Fibroblast of skin of back (primary cell): ENCODE results near the gene BTRC.
"Not testable (repeated sequence)": the region's sequence is repeated elsewhere in the genome, so short reads cannot be mapped to it uniquely, and the experiment has no call there.

Experiments
- DNase-seq: peaks from one replicate; pipeline ENCODE4 v3.0.0-alpha.2; 2013

BTRC gene

DNA sequence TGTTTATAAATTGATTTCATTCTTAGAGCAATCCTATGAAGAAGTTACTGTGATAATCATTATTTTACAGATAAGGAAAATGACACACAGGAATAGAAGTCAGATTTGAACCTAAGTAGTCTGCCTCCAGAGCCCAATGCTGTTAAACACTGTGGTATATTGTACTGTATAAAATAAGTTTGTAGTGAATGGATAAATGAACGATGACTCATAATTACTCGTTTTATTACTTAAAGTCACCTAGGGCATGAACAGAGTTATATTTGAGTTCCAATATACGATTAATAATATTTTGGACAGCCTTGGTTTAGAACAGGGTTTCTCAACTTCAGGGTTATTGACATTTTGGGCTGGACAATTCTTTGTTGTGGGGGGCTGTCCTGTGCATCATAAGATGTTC, 7.8 kb upstream of the BTRC start:
- DNase-seq, result no peak

DNA sequence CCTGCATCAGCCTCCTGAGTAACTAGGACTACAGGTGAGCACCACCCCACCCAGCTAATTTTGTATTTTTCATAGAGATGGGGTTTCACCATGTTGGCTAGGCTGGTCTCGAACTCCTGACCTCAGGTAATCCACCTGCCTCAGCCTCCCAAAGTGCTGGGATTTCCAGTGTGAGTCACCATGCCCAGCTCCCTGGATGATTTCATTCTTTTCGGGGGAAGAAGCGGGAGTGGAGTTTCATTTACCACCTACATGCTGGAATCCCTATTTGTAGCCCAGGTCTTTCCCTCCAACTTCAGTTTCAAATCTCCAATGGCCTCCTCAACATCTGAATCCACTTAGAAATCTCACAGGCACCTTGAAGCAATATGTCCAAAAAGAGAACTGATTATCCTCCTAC, 2.9 kb upstream of the BTRC start:
- DNase-seq, result no peak

DNA sequence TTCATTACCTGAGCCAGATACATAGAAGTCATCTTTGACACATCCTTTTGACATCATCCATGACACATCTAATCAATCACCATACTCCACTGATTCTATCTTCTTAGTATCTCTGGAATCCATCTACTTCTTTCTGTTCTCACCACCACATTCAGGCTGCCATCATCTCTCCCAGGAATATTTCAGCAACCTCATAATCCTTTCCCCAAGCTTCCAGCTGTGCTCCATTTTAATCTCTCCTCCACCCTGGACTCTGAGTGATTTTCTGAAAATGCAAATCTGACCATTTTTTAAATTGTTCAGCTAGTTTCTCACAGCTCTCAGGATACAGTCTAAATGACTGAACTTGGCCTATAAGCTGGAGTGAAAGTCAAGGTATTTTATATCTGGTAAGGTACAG, 2.5 kb upstream of the BTRC start:
- no peak for DNase-seq

DNA sequence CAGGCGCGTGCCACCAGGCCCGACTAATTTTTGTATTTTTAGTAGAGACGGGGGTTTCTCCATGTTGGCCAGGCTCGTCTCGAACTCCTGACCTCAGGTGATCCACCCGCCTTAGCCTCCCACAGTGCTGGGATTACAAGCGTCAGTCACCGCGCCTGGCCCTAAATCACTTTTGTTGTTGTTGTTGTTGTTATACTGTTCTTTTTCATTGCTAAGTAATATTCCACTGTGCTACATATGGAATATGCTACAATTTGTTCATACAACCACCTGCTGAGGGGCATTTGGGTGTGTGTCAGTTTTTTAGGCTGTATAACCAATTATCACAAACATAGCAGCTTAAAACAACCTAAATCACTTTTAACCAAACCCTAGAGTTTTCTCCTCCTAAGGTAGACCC, 1.1 kb upstream of the BTRC start:
- not testable (repeated sequence) for DNase-seq

DNA sequence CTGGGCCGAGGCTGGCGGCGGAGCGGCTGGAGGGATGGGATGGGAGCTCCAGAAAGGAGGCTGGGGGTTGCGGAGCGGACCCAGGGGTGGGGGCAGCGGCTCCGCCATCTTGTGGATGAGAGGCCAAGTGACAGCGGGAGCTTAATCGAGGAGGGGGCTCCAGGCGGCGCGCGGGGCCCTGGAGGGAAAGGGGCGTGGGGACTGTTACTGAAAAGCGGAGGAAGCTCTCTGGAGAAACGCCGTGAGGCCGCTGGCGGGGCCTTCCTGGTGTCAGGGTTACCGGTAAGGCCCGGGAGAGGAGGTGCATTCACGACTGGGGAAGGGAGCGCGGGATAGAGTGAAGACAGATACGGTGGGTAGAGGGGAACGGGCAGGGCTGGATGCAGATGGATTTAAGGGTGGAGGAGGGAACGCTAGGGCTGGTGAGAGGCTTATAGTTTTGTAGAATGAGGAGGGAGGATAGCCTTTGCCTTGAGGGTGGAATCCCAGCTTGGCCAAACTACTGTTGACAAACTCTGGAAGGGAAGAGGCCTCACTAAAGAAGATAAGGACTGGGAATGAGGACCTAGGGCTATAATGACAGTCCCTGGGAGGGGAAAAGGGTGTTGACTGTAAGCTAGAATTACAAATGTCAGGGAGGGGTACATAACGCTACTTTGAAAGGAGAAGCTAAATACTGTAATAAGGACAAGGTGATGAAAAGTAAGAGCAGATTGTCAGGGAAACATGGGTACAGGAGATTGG, 535 bp downstream of the BTRC start:
- DNase-seq, result peak; percentile 49

DNA sequence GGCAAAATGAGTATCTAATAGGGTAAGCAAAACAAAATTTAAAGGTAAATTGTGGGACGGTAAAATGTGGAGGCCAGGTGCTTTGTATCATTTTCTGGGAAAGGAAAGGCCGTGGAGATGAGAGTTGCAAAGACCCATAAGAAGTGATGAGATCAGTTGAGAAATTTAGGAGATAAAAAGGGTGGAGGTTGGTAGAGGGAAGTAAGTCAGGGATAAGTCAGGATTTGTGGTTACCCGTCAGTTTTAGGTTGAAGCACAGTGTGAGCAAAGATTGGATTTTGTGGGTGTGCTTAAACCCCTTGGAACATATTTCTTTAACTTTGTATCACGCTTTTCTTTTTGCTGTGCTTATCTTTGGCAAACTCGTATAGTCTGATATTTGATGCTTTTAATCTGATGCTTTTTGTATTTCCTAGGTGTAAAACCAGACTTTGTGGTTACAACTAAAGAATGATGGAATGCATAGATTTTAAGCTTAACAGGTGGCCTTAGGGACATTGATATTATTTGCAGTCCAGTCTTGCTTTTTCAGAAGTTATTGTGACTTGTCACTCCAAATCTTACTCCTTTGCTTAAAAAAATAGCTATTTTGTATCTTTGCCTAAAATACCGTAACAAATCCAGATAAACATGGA, 1.2 kb downstream of the BTRC start:
- no peak for DNase-seq

DNA sequence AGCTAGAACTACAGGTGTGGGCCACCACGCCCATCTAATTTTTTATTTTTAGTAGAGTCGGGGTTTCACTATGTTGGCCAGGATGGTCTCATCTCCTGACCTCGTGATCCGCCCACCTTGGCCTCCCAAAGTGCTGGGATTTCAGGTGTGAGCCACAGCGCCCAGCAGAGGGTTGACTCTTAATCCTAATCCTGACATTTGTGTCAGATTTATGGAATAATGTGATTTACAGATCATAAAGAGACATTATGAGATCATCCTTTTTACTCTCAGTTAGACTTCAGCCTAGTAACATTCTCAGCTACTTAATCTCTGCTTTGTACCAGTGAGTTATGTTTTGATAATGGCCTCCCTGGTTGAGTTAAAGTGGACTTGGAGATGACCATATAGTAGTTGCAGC, 2.2 kb downstream of the BTRC start:
- no peak for DNase-seq

DNA sequence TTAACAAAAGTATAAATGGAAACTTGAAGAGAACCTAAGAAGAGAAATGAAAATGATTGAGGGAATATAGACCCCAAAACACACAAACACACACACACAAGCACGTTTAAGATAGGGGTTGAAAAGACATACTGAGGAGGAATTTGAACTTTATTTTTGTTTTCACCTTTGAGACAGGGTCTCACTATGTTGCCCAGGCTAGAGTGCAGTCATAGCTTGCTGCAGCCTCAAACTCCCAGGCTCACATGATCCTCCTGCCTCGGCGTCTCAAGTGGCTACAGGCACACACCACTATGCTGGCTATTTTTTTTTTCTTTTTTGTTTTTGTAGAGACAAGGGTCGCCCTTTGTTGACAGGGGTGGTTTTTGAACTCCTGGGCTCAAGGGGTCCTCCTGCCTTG, 4.0 kb downstream of the BTRC start:
- no peak for DNase-seq

DNA sequence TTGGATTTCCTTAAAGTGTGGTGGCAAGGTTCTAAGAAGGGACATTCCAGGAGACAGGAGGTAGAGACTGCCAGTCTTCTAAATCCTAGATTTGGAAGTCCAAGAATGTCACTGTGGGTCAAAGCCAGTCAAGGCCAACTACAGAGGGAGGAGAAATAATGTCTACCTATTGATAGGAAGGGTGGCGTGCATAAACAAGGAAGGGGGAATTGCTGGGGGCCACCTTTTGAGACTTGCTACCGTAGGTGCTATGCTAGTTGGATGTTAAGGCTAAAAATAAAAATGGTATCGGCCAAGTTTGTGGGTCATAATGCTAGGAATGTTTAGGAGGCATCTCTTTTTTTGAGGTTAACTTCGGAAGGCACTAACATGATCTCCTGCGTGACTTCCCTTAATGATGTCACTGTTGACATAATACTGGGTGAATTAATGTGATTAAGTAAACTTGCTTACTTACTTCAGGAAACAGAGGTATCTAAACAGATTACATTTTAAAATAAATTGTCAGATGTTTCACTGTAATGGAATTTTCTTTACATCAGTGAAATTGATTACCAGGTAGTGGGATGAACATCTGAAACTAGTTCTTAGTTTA, 4.8 kb downstream of the BTRC start:
- peak; percentile 25 for DNase-seq

DNA sequence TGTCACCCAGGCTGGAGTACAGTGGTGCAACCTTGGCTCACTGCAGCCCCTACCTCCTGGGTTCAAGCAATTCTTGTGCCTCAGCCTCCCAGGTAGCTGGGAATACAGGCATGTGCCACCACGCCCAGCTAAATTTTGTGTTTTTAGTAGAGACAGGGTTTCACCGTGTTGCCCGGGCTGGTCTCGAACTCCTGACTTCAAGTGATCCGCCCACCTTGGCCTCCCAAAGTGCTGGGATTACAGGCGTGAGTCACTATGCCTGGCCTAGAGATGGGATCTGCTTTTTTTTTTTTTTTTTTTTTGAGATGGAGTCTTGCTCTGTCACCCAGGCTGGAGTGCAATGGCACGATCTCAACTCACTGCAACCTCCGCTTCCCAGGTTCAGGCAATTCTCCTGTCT, 6.1 kb downstream of the BTRC start:
- not testable (repeated sequence) for DNase-seq

DNA sequence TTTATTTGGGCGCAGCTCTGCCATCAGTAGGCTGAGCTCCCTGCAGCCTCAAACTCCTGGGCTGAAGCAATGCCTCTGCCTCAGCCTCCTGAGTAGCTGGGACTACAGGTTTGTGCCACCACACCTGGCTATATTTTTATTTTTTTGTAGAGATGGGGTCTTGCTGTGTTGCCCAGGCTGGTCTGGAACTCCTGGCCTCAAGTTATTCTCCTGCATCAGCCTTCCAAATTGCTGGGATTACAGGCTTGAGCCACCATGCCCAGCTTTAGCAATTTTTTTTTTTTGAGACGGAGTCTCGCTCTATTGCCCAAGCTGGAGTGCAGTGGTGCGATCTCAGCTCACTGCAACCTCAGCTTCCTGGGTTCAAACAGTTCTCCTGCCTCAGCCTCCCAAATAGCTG, 6.9 kb downstream of the BTRC start:
- DNase-seq, result not testable (repeated sequence)

DNA sequence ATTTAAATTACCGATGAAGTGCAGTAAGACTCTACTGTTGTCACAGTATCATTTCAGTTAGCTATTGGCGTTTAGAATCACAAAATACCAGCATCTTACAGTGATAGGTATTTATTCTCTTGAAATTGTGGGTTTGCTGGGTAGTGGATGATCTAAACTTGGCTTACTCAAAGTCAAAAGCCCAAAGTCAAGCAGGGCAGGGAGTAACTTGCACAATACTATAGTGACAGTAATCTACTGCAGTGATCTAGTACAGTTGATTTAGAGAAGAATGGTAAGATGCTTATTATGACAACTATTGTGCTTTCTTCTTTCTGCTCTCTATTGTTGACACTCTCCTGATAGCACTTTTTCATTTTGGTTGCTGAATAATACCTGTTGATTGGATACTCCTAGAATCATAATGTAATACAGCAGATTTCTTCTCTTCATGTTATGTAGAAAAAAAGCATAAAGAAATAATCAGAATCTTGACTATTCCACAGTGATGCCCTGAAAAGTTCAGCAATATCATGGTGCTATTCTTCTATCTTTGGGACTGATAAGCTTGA, 10.0 kb downstream of the BTRC start:
- no peak for DNase-seq

DNA sequence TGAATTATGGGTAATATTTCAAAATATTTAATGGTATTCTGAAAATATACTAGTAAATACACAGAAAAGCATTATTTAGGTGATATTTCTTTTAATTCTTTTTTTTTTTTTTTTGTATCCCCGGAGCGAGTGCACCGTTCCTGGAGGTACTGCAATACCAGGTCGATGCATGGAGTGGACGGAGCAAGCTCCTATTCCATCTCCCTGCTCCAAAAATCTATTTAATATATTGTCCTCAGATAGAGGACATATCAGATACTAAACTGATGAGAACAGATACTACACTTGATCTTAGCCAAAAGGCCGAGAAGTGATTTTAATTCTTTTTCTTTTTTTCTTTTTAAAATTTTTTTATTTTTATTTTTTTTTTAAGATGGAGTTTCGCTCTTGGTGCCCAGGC, 10.8 kb downstream of the BTRC start:
- DNase-seq, result no peak

DNA sequence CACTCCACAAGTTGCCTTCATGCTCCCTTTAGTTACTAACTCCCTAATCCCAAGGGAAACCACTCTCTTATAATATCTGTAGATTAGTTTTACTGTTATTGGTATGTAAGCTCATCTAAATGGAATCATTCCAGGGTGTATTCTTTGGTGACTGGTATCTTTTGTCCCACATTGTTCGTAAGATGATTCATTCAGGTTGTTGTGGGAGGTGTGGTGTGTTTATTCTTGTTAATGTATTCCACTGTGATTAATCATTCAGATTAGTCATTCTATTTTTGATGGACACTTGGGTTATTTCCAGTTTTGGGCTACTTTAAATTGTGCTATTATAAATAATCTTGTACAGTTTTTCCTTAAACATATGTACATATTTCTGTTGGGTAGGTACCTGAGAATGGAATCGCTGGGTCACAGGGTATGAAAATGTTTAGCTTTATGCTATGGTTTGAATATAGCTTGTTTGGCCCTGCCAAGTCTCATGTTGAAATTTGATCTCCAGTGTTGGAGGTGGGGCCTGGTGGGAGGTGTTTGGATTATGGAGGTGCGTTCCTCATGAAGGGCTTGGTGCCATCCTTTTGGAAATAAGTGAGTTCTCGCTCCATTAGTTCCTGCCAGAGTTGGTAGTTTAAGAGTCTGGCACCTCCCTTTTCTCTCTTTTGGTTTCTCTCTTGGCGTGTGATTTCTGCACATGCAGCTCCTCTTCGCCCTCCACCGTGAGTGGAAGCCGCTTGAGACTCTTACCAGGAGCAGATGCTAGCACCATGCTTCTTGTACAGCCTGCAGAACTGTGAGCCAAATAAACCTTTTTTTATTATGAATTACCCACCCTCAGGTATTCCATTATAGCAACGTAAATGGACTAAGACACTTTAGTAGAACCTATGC, 13.8 kb downstream of the BTRC start:
- peak; percentile 82 for DNase-seq

DNA sequence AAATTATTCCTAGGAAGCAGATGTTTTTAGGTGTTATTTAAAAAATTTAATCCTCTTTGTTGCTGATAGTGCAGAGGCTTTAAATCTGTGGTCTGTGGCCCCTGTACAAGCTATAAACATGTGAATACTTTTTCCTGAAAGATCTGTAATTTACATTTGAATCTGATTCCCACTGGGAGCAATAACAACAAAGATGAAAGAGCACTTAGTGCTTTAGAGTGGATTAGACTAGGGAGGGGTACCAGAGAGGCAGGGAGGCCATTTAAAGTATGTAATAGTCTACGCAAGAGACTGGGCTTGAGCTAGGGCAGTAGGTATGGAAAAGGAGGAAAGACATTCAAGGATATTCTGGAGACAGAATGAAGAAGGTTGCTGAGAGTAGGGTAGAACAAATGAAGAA, 19.1 kb downstream of the BTRC start:
- DNase-seq, result no peak

DNA sequence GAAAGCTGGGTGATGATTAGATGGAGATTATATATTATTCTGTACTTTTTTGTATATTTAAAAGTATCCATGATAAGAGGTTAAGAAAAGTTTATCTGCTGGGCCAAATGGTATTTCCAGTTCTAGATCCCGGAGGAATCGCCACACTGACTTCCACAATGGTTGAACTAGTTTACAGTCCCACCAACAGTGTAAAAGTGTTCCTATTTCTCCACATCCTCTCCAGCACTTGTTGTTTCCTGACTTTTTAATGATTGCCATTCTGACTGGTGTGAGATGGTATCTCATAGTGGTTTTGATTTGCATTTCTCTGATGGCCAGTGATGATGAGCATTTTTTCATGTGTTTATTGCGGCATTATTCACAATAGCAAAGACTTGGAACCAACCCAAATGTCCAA, 20.0 kb downstream of the BTRC start:
- DNase-seq, result not testable (repeated sequence)

DNA sequence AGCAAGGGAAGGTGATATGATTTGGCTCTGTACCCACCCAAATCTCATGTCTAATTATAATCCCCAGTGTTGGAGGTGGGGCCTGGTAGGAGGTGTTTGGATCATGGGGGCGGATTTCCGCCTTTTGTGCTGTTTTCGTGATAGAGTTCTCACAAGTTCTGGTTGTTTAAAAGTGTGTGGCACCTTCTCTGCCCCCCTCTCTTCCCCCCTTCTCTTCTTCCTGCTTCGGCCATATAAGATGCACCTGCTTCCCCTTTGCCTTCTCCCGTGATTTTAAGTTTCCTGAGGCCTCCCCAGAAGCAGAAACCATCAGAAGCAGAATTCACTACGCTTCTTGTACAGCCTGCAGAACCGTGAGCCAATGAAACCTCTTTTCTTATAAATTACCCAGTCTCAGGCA, 21.1 kb downstream of the BTRC start:
- no peak for DNase-seq

DNA sequence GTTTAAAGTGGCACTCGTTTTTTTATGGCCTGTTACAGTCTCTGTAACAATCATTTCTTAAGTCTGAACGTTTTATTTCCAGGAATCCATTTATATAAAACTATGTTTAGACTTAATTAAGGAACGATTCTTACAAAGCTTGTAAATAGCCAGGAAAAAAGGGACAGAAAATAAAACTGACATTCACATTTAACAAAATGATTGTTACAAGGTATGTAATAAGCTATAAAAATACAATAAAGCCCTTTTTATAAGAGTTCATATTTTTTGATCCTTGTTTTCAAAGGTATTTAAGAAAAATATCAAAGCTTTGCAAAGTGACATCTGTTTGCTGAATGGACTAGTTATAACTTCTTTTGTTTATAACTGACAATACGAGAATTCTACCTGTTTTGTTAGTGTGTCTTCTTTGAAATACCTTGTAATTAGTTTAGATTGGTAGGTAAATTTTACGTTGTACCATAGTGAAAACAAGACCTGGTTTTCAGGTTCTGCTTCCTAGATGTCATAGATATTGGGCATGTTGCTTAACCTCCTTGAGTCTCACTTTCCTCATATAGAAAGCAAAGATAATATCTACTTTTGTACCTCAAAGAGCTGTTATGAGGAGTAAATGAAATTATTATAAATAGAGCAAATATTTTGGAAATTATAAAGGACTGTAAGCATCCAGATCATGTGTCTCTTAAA, 25.8 kb downstream of the BTRC start:
- no peak for DNase-seq

DNA sequence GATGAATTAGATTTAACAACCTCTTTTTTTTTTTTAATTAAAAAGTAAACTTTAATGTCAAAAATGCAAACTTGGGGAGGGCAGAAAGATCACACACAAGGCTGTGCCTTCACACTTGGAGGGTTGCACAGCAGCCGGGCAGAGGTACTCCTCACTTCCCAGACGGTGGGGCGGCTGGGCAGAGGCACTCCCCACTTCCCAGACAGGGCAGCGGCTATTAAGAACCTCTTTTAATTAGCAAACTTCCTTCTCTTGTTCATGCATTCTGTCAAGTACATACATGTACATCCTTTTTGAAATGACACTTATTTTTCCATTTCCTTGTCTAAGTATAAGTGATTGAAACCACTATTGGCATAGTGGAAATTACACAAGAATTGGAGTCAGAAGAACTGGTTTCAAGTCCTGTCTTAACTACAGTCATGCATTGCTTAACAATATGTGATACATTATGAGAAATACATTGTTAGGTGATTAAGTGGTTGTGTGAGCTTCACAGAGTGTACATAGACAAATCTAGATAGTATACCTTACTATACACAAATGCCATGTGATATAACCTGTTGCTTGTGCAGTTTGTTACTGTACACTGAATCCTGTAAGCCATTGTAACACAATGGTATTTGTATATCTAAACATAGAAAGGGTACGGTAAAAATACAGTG, 26.5 kb downstream of the BTRC start:
- DNase-seq, result no peak

DNA sequence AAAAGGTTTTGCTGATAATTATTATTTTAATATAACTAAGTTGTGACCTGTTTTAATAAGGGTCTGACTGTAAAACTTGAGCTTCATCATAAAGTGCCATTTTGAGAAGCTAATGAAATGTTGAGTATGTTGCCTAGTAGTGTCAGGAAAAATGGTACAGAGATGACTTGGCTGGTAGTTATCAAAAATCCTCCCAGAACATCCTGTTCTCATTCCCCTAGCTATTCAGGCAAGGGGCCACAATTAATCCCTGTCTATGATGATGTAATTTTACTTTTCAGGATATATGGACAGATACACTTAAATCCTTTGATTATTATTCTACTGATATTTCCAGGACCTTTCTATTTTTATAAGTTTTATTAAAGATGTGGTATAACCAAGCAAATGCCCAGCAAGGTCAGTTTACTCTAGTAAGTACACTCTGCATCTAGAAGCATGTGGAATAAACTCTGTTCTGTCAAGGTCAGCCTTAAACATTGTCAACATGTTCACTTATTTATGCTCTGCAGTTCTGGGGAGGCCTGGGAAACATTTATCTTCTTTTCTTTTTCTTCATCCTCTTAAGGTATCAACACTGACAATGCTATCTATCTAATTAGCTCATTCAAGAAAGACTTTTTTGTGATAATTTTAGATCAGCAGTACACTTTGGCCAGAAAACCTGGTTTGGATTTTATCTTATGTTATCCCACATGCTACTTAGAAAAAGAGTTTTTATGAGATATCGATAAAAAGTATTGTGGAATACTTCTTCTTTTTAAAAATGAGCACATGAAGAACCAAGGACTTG, 32.1 kb downstream of the BTRC start:
- no peak for DNase-seq
